Measurements from ENCODE around the gene APOL1. TPM values are rescaled to one million over a fixed set of nuclear protein-coding genes. Genes with fewer than 3 reads are reported as not detected.
A peak's percentile ranks its signal among the peaks of the same experiment; 100 is the strongest.

APOL1 gene
- total RNA-seq, 1 donor from 2014 or later: 2.5 TPM

GRCh38 chr22:36284171-36284571, 31.2 kb downstream of the APOL1 start:
- Mint-ChIP-seq H3K4me1 (ENCODE audit: unreplicated experiment) (peaks cover 6% of the 10 kb centered on the region), H3K27me3 (ENCODE audit: unreplicated experiment) (peaks cover 13% of the 10 kb centered on the region), H3K27ac (ENCODE audit: unreplicated experiment) (peak overlapping the region; percentile 48), H3K36me3 (ENCODE audit: low read depth, unreplicated experiment) (peaks cover 60% of the 10 kb centered on the region), H3K4me3 (ENCODE audit: unreplicated experiment) (no peak overlapping the region), H3K9me3 (ENCODE audit: unreplicated experiment) (no peaks in the 10 kb centered on the region)
- no peak for TF ChIP-seq CTCF (IDR thresholded peaks at IDR 0.05; ENCODE audit: unreplicated experiment)
- no peak for DNase-seq (ENCODE audit: low spot score)

DNA sequence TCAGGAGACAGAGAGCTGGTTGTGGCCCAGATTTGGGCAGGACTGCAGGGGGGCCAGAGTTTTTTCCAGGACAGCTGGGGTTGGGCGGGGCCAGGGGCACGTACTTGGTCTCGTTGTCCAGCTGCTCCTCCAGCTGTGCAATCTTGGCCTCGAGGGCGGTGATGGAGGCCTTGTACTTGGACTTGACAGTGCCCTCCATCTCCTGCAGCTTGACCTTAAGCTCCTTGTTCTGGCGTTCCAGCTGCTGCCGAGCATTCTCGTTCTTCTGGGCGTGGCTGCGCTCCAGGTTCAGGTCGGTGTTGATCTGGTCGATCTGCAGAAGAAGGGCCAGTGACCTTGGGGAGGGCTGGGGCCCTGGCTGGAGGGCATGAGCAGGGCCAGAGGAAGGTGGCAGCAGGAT, 32.1 kb downstream of the APOL1 start:
- Mint-ChIP-seq H3K4me1 (ENCODE audit: unreplicated experiment) (peaks cover 6% of the 10 kb centered on the region), H3K9me3 (ENCODE audit: unreplicated experiment) (no peaks in the 10 kb centered on the region), H3K27ac (ENCODE audit: unreplicated experiment) (no peak overlapping the region), H3K36me3 (ENCODE audit: low read depth, unreplicated experiment) (peaks cover 62% of the 10 kb centered on the region), H3K4me3 (ENCODE audit: unreplicated experiment) (no peak overlapping the region), H3K27me3 (ENCODE audit: unreplicated experiment) (peaks cover 13% of the 10 kb centered on the region)
- no peak for TF ChIP-seq CTCF (IDR thresholded peaks at IDR 0.05; ENCODE audit: unreplicated experiment)
- no peak for DNase-seq (ENCODE audit: low spot score)

GRCh38 chr22:36285545-36285944, 32.6 kb downstream of the APOL1 start:
- TF ChIP-seq CTCF (IDR thresholded peaks at IDR 0.05; ENCODE audit: unreplicated experiment): no peak
- peaks cover 60% of the 10 kb centered on the region for H3K36me3 Mint-ChIP-seq (ENCODE audit: low read depth, unreplicated experiment)

GRCh38 chr22:36286096-36286957, 33.4 kb downstream of the APOL1 start:
- Mint-ChIP-seq H3K27ac (ENCODE audit: unreplicated experiment) (peak overlapping the region; percentile 46), H3K36me3 (ENCODE audit: low read depth, unreplicated experiment) (peaks cover 55% of the 10 kb centered on the region)
- DNase-seq (ENCODE audit: low spot score): peak; percentile 91

More at GRCh38 chr22:36285545-36285944, 32.6 kb downstream of the APOL1 start:
- H3K4me3 Mint-ChIP-seq (ENCODE audit: unreplicated experiment): no peak overlapping the region
- peaks cover 13% of the 10 kb centered on the region for H3K27me3 Mint-ChIP-seq (ENCODE audit: unreplicated experiment)
- peaks cover 6% of the 10 kb centered on the region for H3K4me1 Mint-ChIP-seq (ENCODE audit: unreplicated experiment)
- no peak overlapping the region for H3K27ac Mint-ChIP-seq (ENCODE audit: unreplicated experiment)
- DNase-seq (ENCODE audit: low spot score): no peak
- H3K9me3 Mint-ChIP-seq (ENCODE audit: unreplicated experiment): no peaks in the 10 kb centered on the region

More at GRCh38 chr22:36286096-36286957, 33.4 kb downstream of the APOL1 start:
- peaks cover 13% of the 10 kb centered on the region for H3K27me3 Mint-ChIP-seq (ENCODE audit: unreplicated experiment)
- peak overlapping the region; percentile 37 for H3K4me3 Mint-ChIP-seq (ENCODE audit: unreplicated experiment)
- no peaks in the 10 kb centered on the region for H3K9me3 Mint-ChIP-seq (ENCODE audit: unreplicated experiment)
- peak; percentile 86 for TF ChIP-seq CTCF (IDR thresholded peaks at IDR 0.05; ENCODE audit: unreplicated experiment)
- peaks cover 5% of the 10 kb centered on the region for H3K4me1 Mint-ChIP-seq (ENCODE audit: unreplicated experiment)
